DND-41 (cell line): ENCODE data around the gene CD55.

Experiments
- EZH2 ChIP-seq: IDR thresholded peaks from 3 replicates; pipeline ENCODE4 v1.6.1; 2012; ENCODE audit warnings: borderline replicate concordance, low read depth, mild to moderate bottlenecking, moderate library complexity, low read length, inconsistent platforms; ENCODE audit not compliant: severe bottlenecking
- TF ChIP-seq, protein P1 (sequence below): IDR thresholded peaks from 2 replicates; pipeline ENCODE4 v1.5.1; 2012; ENCODE audit warnings: borderline replicate concordance, low read length, moderate library complexity, mild to moderate bottlenecking; ENCODE audit not compliant: poor library complexity, severe bottlenecking; ENCODE audit errors: extremely low read depth

DNA sequence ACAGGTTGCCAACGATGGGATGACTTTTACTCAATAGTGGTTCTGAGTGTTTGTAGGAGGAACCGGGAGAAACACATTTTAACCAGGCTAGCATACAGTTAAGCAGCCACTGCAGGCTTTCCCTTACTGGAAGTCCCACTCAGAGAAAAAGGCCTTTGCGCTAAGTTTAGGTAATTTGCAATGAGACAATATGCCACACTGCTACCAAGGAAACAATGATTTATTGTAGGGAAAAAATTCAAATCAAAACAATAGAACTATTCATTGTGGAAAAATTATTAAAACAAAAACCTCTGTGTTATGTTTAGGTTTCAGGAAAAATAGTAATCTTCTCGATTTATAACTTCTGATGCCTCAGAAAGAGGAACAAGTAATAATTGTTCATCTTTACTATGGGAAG lies 81.3 kb downstream of the CD55 start:
- TF ChIP-seq, protein P1, sequence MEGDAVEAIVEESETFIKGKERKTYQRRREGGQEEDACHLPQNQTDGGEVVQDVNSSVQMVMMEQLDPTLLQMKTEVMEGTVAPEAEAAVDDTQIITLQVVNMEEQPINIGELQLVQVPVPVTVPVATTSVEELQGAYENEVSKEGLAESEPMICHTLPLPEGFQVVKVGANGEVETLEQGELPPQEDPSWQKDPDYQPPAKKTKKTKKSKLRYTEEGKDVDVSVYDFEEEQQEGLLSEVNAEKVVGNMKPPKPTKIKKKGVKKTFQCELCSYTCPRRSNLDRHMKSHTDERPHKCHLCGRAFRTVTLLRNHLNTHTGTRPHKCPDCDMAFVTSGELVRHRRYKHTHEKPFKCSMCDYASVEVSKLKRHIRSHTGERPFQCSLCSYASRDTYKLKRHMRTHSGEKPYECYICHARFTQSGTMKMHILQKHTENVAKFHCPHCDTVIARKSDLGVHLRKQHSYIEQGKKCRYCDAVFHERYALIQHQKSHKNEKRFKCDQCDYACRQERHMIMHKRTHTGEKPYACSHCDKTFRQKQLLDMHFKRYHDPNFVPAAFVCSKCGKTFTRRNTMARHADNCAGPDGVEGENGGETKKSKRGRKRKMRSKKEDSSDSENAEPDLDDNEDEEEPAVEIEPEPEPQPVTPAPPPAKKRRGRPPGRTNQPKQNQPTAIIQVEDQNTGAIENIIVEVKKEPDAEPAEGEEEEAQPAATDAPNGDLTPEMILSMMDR = no peak
- TF ChIP-seq EZH2 = no peak
